A673 (cell line): Measurements from ENCODE around the gene CDH26. TPM values are rescaled to one million over a fixed set of nuclear protein-coding genes. Genes with fewer than 3 reads are reported as not detected.

ENCODE experiments used
- BruUV-seq: library from RNA; stranded (reverse); fragments of 400-500 nt; replicated peaks from 2 replicates; lab custom pipeline; 2021; lab: Mats Ljungman, UMichigan
- CTCF ChIA-PET: fragments of 300-600 bp; sonication (Branson Sonifier 250); formaldehyde crosslinking; loops from one replicate; lab custom pipeline; 2022; ENCODE audit warnings: antibody characterized with exemption; lab: Charles Lee
- POLR2A ChIA-PET: fragments of 300-600 bp; sonication (Branson Sonifier 250); formaldehyde crosslinking; loops from one replicate; lab custom pipeline; 2022; ENCODE audit warnings: antibody characterized with exemption; ENCODE audit not compliant: low non-redundant PET; lab: Charles Lee
- DNase-seq: peaks from one replicate; pipeline ENCODE4 v3.0.0-alpha.2; 2015; ENCODE audit warnings: low spot score
- H3K27ac ChIP-seq: fragments of 200-600 bp; sonication (generic); 2 replicates; pipeline ENCODE4 v1.5.1; 2016; ENCODE audit warnings: mixed run types, low read depth, mild to moderate bottlenecking, mixed read lengths, antibody characterized with exemption, low read length; ENCODE audit not compliant: poor library complexity, severe bottlenecking
- H3K27me3 ChIP-seq: fragments of 200-600 bp; sonication (generic); replicated peaks from 2 replicates; pipeline ENCODE4 v1.6.1; 2017; ENCODE audit warnings: mixed run types, low read depth, mild to moderate bottlenecking, mixed read lengths, antibody characterized with exemption, low read length; ENCODE audit not compliant: insufficient read depth, poor library complexity
- H3K36me3 ChIP-seq: fragments of 200-600 bp; sonication (generic); 2 replicates; pipeline ENCODE4 v1.6.1; 2016; ENCODE audit warnings: mixed run types, mild to moderate bottlenecking, mixed read lengths, antibody characterized with exemption, low read length; ENCODE audit not compliant: insufficient read depth, poor library complexity, severe bottlenecking
- H3K4me1 ChIP-seq: fragments of 200-600 bp; sonication (generic); 2 replicates; pipeline ENCODE4 v1.6.1; 2017; ENCODE audit warnings: mixed run types, mild to moderate bottlenecking, mixed read lengths, antibody characterized with exemption, low read length; ENCODE audit not compliant: insufficient read depth, poor library complexity, severe bottlenecking
- H3K4me3 ChIP-seq: fragments of 200-600 bp; sonication (generic); 2 replicates; pipeline ENCODE4 v1.5.1; 2016; ENCODE audit warnings: low read depth, mixed run types, mild to moderate bottlenecking, mixed read lengths, low read length; ENCODE audit not compliant: poor library complexity, severe bottlenecking
- H3K9me3 ChIP-seq: fragments of 200-600 bp; sonication (generic); 2 replicates; pipeline ENCODE4 v1.6.1; 2016; ENCODE audit warnings: mixed run types, low read depth, mild to moderate bottlenecking, mixed read lengths, antibody characterized with exemption, low read length; ENCODE audit not compliant: poor library complexity, severe bottlenecking
- CTCF ChIP-seq: fragments of 300-800, 200-600 bp; sonication (generic); conservative IDR thresholded peaks from 2 replicates; pipeline ENCODE4 v1.5.1; 2017; ENCODE audit warnings: low read depth, mild to moderate bottlenecking, antibody characterized with exemption, low read length, moderate library complexity, mixed read lengths
- EZH2 ChIP-seq: fragments of 200-600 bp; sonication (generic); IDR thresholded peaks from 2 replicates; pipeline ENCODE4 v1.6.1; 2017; ENCODE audit warnings: borderline replicate concordance, low read depth, mild to moderate bottlenecking, mixed read lengths, antibody characterized with exemption, low read length; ENCODE audit not compliant: poor library complexity, severe bottlenecking
- intact Hi-C: fragments of 100-400 bp; cut with micrococcal nuclease; formaldehyde crosslinking; loops from one replicate; pipeline ENCODE4 v1.10.0; 2022; ENCODE audit not compliant: unreplicated experiment
- total RNA-seq: library from RNA; stranded (reverse); gene quantifications from 2 replicates; pipeline ENCODE4 v1.2.3, GENCODE V29; 2021

Gene CDH26
- total RNA-seq, 1 experiment from 2014 or later = 0.58 TPM

GRCh38 chr20:60007464-60007863 lies 49.2 kb downstream of the CDH26 start:
- BruUV-seq = no TSS peak
- no peaks in the 10 kb centered on the region for H3K9me3 ChIP-seq
- intact Hi-C loops = no loop called here

GRCh38 chr20:60008130-60008808 lies 50.0 kb downstream of the CDH26 start:
- BruUV-seq = no TSS peak
- H3K4me3 ChIP-seq = no peak overlapping the region
- H3K4me1 ChIP-seq = no peaks in the 10 kb centered on the region
- POLR2A ChIA-PET = no interaction called here
- CTCF ChIA-PET = no interaction called here
- no peaks in the 10 kb centered on the region for H3K9me3 ChIP-seq
- H3K36me3 ChIP-seq = no peaks in the 10 kb centered on the region
- no peak overlapping the region for H3K27ac ChIP-seq
- peaks cover 9% of the 10 kb centered on the region for H3K27me3 ChIP-seq
- no peak for DNase-seq
- TF ChIP-seq CTCF (no peak), EZH2 (no peak)
- intact Hi-C loops = no loop called here

More at GRCh38 chr20:60007464-60007863, 49.2 kb downstream of the CDH26 start:
- H3K27me3 ChIP-seq = peaks cover 8% of the 10 kb centered on the region
- TF ChIP-seq CTCF = no peak
- TF ChIP-seq EZH2 = no peak
- H3K4me3 ChIP-seq = no peak overlapping the region
- POLR2A ChIA-PET = no interaction called here
- H3K4me1 ChIP-seq = no peaks in the 10 kb centered on the region
- no peaks in the 10 kb centered on the region for H3K36me3 ChIP-seq
- CTCF ChIA-PET = no interaction called here
- no peak overlapping the region for H3K27ac ChIP-seq
- no peak for DNase-seq

- CTCF ChIA-PET = no interaction called here
- intact Hi-C loops = no loop called here
- DNase-seq = no peak
Observed at GRCh38 chr20:60009318-60009717, 51.1 kb downstream of the CDH26 start.

More at GRCh38 chr20:60009318-60009717, 51.1 kb downstream of the CDH26 start:
- BruUV-seq = no TSS peak
- no peaks in the 10 kb centered on the region for H3K9me3 ChIP-seq
- no peak for TF ChIP-seq EZH2
- TF ChIP-seq CTCF = no peak
- H3K4me3 ChIP-seq = no peak overlapping the region
- POLR2A ChIA-PET = no interaction called here
- no peaks in the 10 kb centered on the region for H3K4me1 ChIP-seq
- H3K27me3 ChIP-seq = peaks cover 16% of the 10 kb centered on the region
- no peak overlapping the region for H3K27ac ChIP-seq
- H3K36me3 ChIP-seq = no peaks in the 10 kb centered on the region
